22Rv1 (cell line): ENCODE results near the gene AOPEP.

Experiments used
- ZFX ChIP-seq: fragments of 450-650 bp; IDR thresholded peaks from 2 replicates; pipeline ENCODE4 v1.6.1; 2017; ENCODE audit warnings: antibody characterized with exemption, borderline replicate concordance
- TF ChIP-seq, protein P1 (sequence below): fragments of 450-650 bp; IDR thresholded peaks from 2 replicates; pipeline ENCODE4 v1.5.1; 2017; ENCODE audit warnings: mild to moderate bottlenecking

DNA sequence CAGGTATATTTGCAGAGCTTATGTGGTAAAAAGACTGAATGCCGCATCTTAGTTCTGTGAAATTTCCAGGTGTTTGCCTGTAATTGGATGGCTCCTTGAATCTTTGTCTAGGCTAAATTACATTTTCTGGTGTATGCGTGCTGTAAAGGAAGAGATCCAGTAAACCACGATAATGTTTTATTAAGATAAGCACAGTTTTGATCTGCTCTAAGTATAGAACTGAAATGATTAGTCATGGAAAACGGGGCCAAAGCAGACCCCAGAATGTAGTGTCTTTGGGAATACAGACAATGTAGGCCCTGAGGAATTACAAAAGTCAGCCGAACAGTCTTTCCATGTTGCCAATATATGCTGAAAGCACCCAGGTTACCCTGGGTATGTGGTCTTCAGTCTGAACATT is 333.7 kb downstream of the AOPEP start:
- TF ChIP-seq, protein P1, sequence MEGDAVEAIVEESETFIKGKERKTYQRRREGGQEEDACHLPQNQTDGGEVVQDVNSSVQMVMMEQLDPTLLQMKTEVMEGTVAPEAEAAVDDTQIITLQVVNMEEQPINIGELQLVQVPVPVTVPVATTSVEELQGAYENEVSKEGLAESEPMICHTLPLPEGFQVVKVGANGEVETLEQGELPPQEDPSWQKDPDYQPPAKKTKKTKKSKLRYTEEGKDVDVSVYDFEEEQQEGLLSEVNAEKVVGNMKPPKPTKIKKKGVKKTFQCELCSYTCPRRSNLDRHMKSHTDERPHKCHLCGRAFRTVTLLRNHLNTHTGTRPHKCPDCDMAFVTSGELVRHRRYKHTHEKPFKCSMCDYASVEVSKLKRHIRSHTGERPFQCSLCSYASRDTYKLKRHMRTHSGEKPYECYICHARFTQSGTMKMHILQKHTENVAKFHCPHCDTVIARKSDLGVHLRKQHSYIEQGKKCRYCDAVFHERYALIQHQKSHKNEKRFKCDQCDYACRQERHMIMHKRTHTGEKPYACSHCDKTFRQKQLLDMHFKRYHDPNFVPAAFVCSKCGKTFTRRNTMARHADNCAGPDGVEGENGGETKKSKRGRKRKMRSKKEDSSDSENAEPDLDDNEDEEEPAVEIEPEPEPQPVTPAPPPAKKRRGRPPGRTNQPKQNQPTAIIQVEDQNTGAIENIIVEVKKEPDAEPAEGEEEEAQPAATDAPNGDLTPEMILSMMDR = no peak
- TF ChIP-seq ZFX = no peak
